Measurements from ENCODE around the gene SKAP2. TPM values are rescaled to one million over a fixed set of nuclear protein-coding genes. Genes with fewer than 3 reads are reported as not detected.

SKAP2 gene
- total and polyA plus RNA-seq, 4 donors, result 17.6 to 70.4 (median 38.2) TPM

- H3K4me3 ChIP-seq (ENCODE audit: low read depth, low read length), result no peak overlapping the region
Observed at GRCh38 chr7:26664735-26665416, 199.5 kb downstream of the SKAP2 start.

GRCh38 chr7:26664274-26664673 lies 200.1 kb downstream of the SKAP2 start:
- no CpG with 5 or more reads among the region's 1 CpG for WGBS (ENCODE audit: insufficient coverage)
- Histone ChIP-seq H3K27ac (ENCODE audit: low read depth, low read length) (no peak overlapping the region), H3K4me1 (ENCODE audit: control insufficient read depth, insufficient read depth, low read length) (no peaks in the 10 kb centered on the region), H3K4me3 (ENCODE audit: low read depth, low read length) (no peak overlapping the region), H3K36me3 (ENCODE audit: control insufficient read depth, insufficient read depth, low read length) (no peaks in the 10 kb centered on the region), H3K9me3 (ENCODE audit: control insufficient read depth, insufficient read depth, low read length) (no peaks in the 10 kb centered on the region), H3K27me3 (ENCODE audit: control insufficient read depth, insufficient read depth, low read length) (peaks cover 8% of the 10 kb centered on the region)
- DNase-seq (ENCODE audit: low read depth in 4 of 6, low spot score in 6 of 6), result no peak

More at GRCh38 chr7:26664735-26665416, 199.5 kb downstream of the SKAP2 start:
- H3K27ac ChIP-seq (ENCODE audit: low read depth, low read length), result no peak overlapping the region
- no peak for DNase-seq (ENCODE audit: low read depth in 4 of 6, low spot score in 6 of 6)
- no peaks in the 10 kb centered on the region for H3K4me1 ChIP-seq (ENCODE audit: control insufficient read depth, insufficient read depth, low read length)
- H3K9me3 ChIP-seq (ENCODE audit: control insufficient read depth, insufficient read depth, low read length), result no peaks in the 10 kb centered on the region
- H3K36me3 ChIP-seq (ENCODE audit: control insufficient read depth, insufficient read depth, low read length), result no peaks in the 10 kb centered on the region
- WGBS (ENCODE audit: insufficient coverage), result 83% methylated on average over 1 of the region's 5 CpGs
- peaks cover 8% of the 10 kb centered on the region for H3K27me3 ChIP-seq (ENCODE audit: control insufficient read depth, insufficient read depth, low read length)

DNA sequence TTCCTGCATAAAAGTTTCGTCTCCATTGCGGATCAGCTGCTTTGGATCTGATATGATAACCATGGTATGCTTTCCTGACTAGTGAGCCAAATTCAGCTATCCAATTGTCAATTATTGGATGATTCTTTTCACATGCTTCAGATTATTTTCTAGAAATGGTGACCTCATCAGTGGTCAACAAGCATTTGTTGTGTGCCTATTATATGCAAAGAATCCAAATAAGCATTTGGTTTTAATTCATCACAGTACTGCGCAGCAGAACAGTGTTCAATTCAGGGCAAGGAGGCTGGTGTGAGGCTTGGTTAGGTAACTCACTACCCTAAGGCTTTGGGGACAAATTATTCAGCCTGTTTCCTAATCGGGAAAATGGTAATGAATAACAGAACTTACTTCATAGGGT lies 200.5 kb downstream of the SKAP2 start:
- H3K4me1 ChIP-seq (ENCODE audit: control insufficient read depth, insufficient read depth, low read length), result no peaks in the 10 kb centered on the region
- peaks cover 8% of the 10 kb centered on the region for H3K27me3 ChIP-seq (ENCODE audit: control insufficient read depth, insufficient read depth, low read length)
- H3K4me3 ChIP-seq (ENCODE audit: low read depth, low read length), result no peak overlapping the region
- no peaks in the 10 kb centered on the region for H3K36me3 ChIP-seq (ENCODE audit: control insufficient read depth, insufficient read depth, low read length)
- H3K27ac ChIP-seq (ENCODE audit: low read depth, low read length), result no peak overlapping the region
- DNase-seq (ENCODE audit: low read depth in 4 of 6, low spot score in 6 of 6), result no peak
- no peaks in the 10 kb centered on the region for H3K9me3 ChIP-seq (ENCODE audit: control insufficient read depth, insufficient read depth, low read length)
- no CpG with 5 or more reads among the region's 4 CpGs for WGBS (ENCODE audit: insufficient coverage)

GRCh38 chr7:26662646-26663045 lies 201.7 kb downstream of the SKAP2 start:
- Histone ChIP-seq H3K27me3 (ENCODE audit: control insufficient read depth, insufficient read depth, low read length) (peaks cover 12% of the 10 kb centered on the region), H3K4me1 (ENCODE audit: control insufficient read depth, insufficient read depth, low read length) (peaks cover 3% of the 10 kb centered on the region), H3K27ac (ENCODE audit: low read depth, low read length) (no peak overlapping the region), H3K4me3 (ENCODE audit: low read depth, low read length) (no peak overlapping the region), H3K36me3 (ENCODE audit: control insufficient read depth, insufficient read depth, low read length) (no peaks in the 10 kb centered on the region), H3K9me3 (ENCODE audit: control insufficient read depth, insufficient read depth, low read length) (no peaks in the 10 kb centered on the region)
- WGBS (ENCODE audit: insufficient coverage), result 100% methylated on average over 4 of the region's 6 CpGs
- peak in 1 of 6 donors; percentile 23 for DNase-seq (ENCODE audit: low read depth in 4 of 6, low spot score in 6 of 6)

- peaks cover 9% of the 10 kb centered on the region for H3K27me3 ChIP-seq (ENCODE audit: control insufficient read depth, insufficient read depth, low read length)
- H3K36me3 ChIP-seq (ENCODE audit: control insufficient read depth, insufficient read depth, low read length), result no peaks in the 10 kb centered on the region
- no peaks in the 10 kb centered on the region for H3K9me3 ChIP-seq (ENCODE audit: control insufficient read depth, insufficient read depth, low read length)
- peaks cover 6% of the 10 kb centered on the region for H3K4me1 ChIP-seq (ENCODE audit: control insufficient read depth, insufficient read depth, low read length)
- H3K27ac ChIP-seq (ENCODE audit: low read depth, low read length), result no peak overlapping the region
- WGBS (ENCODE audit: insufficient coverage), result no CpG with 5 or more reads among the region's 3 CpGs
- no peak overlapping the region for H3K4me3 ChIP-seq (ENCODE audit: low read depth, low read length)
- DNase-seq (ENCODE audit: low read depth in 4 of 6, low spot score in 6 of 6), result no peak
Observed at GRCh38 chr7:26659121-26659520, 205.3 kb downstream of the SKAP2 start.

DNA sequence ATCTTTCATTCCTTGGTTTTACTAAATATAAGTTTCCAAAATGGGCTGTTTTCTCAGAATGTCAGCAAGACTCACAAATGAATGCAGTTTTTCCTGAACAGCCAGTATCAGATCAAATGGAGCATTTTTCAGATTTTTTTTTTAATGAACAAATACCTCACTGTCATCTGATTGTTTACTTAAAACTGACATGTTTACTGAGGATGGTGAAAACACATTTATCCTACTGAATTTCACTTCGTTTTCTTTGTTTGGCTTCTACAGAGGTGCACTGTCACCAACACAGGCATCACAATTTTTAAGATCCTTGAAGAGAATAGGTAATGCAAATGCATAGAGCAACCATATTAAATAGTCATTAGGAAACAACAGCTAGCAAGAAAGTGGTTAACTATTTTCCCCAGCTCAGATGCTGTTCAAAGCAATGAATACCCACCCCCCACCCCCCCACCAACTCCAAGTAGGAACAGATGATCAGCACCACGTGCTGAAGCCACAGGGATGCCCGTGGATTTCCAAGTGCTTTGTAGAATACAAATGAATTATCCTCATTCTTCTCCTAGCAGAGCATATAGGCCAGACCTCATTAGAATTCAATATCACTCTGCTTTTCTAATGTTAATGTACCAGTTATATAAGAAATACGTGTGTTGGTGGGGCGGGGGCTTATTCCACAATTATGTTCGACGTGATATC lies 205.9 kb downstream of the SKAP2 start:
- Histone ChIP-seq H3K27me3 (ENCODE audit: control insufficient read depth, insufficient read depth, low read length) (peaks cover 7% of the 10 kb centered on the region), H3K4me1 (ENCODE audit: control insufficient read depth, insufficient read depth, low read length) (peaks cover 8% of the 10 kb centered on the region), H3K27ac (ENCODE audit: low read depth, low read length) (peak overlapping the region; percentile 65), H3K4me3 (ENCODE audit: low read depth, low read length) (no peak overlapping the region), H3K36me3 (ENCODE audit: control insufficient read depth, insufficient read depth, low read length) (no peaks in the 10 kb centered on the region), H3K9me3 (ENCODE audit: control insufficient read depth, insufficient read depth, low read length) (no peaks in the 10 kb centered on the region)
- DNase-seq (ENCODE audit: low read depth in 4 of 6, low spot score in 6 of 6), result peak in 3 of 6 donors; percentile 56 to 93 (median 86)
- WGBS (ENCODE audit: insufficient coverage), result no CpG with 5 or more reads among the region's 7 CpGs

- no peak overlapping the region for H3K4me3 ChIP-seq (ENCODE audit: low read depth, low read length)
- H3K27me3 ChIP-seq (ENCODE audit: control insufficient read depth, insufficient read depth, low read length), result peaks cover 6% of the 10 kb centered on the region
- peak in 4 of 6 donors; percentile 56 to 97 (median 78) for DNase-seq (ENCODE audit: low read depth in 4 of 6, low spot score in 6 of 6)
- 22% methylated on average over 6 of the region's 15 CpGs for WGBS (ENCODE audit: insufficient coverage)
- no peaks in the 10 kb centered on the region for H3K36me3 ChIP-seq (ENCODE audit: control insufficient read depth, insufficient read depth, low read length)
- H3K9me3 ChIP-seq (ENCODE audit: control insufficient read depth, insufficient read depth, low read length), result no peaks in the 10 kb centered on the region
- peak overlapping the region; percentile 65 for H3K27ac ChIP-seq (ENCODE audit: low read depth, low read length)
- H3K4me1 ChIP-seq (ENCODE audit: control insufficient read depth, insufficient read depth, low read length), result peaks cover 10% of the 10 kb centered on the region
Observed at GRCh38 chr7:26657686-26658388, 206.6 kb downstream of the SKAP2 start.

DNA sequence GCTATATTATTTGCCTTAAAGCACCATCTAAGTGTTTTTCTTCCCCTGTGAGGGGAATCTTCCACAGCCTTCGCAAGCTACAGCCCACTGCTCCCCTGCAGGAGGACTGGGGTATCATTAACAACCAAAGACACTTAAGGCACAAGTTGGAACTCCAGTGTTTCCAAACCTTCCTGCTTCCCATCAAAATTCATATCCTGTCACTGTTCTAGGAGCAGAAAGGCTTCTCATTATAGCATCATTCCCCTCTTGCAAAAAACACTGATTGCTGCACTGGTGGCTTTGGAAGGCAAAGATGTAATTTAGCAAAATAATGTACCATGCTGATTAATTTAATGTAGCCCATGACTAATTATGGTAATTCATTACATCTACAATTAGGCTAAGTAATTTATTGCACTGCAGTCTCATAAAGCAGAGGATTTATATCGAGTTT lies 207.2 kb downstream of the SKAP2 start:
- no peaks in the 10 kb centered on the region for H3K36me3 ChIP-seq (ENCODE audit: control insufficient read depth, insufficient read depth, low read length)
- H3K4me3 ChIP-seq (ENCODE audit: low read depth, low read length), result no peak overlapping the region
- H3K27me3 ChIP-seq (ENCODE audit: control insufficient read depth, insufficient read depth, low read length), result peaks cover 4% of the 10 kb centered on the region
- no CpG with 5 or more reads among the region's 2 CpGs for WGBS (ENCODE audit: insufficient coverage)
- H3K4me1 ChIP-seq (ENCODE audit: control insufficient read depth, insufficient read depth, low read length), result peaks cover 10% of the 10 kb centered on the region
- H3K9me3 ChIP-seq (ENCODE audit: control insufficient read depth, insufficient read depth, low read length), result no peaks in the 10 kb centered on the region
- DNase-seq (ENCODE audit: low read depth in 4 of 6, low spot score in 6 of 6), result peak in 3 of 6 donors; percentile 42 to 93 (median 76)
- peak overlapping the region; percentile 3 for H3K27ac ChIP-seq (ENCODE audit: low read depth, low read length)

DNA sequence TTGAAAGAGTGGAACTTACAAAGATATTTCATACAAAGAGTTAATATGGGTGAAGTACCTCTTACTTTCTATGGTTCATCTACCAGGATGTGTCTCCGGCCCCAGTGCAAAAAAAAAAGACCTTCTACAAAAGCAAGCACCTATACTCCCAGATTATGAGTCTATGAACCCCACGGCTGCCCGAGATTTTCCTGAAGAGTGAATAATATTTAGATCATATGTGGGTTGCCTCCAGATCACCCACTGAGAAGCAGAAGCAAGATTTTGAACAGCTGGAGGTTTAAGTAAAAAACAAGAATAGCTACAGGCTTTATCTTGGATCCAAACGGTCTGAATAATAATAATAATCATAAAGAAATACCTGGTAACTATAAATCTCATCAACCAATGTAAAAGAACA lies 207.7 kb downstream of the SKAP2 start:
- peak overlapping the region; percentile 10 for H3K27ac ChIP-seq (ENCODE audit: low read depth, low read length)
- no peak for DNase-seq (ENCODE audit: low read depth in 4 of 6, low spot score in 6 of 6)
- H3K36me3 ChIP-seq (ENCODE audit: control insufficient read depth, insufficient read depth, low read length), result no peaks in the 10 kb centered on the region
- no peaks in the 10 kb centered on the region for H3K9me3 ChIP-seq (ENCODE audit: control insufficient read depth, insufficient read depth, low read length)
- WGBS (ENCODE audit: insufficient coverage), result no CpG with 5 or more reads among the region's 4 CpGs
- H3K4me3 ChIP-seq (ENCODE audit: low read depth, low read length), result no peak overlapping the region
- peaks cover 10% of the 10 kb centered on the region for H3K4me1 ChIP-seq (ENCODE audit: control insufficient read depth, insufficient read depth, low read length)
- H3K27me3 ChIP-seq (ENCODE audit: control insufficient read depth, insufficient read depth, low read length), result peaks cover 4% of the 10 kb centered on the region
